Gastrocnemius medialis (tissue), 4 donors: ENCODE results near the gene SYNPR.

Experiments used
- POLR2A ChIP-seq, 2 donors: fragments of 450-650 bp; IDR thresholded peaks; one replicate each; pipeline ENCODE4 v1.6.1; 2017; ENCODE audit warnings: antibody characterized with exemption in 2 of 2, mild to moderate bottlenecking in 2 of 2, moderate library complexity in 2 of 2
- TF ChIP-seq, protein P1 (sequence below), 5 experiments: fragments of 450-650 bp in 3 of 5; fragments of 200-600 bp in 2 of 5; sonication (generic) in 2 of 5; IDR thresholded peaks in 4 of 5; conservative IDR thresholded peaks in 1 of 5; 1 replicate in 4 of 5; 2 replicates in 1 of 5; pipeline ENCODE4 v1.5.1; 2016 to 2019; ENCODE audit warnings: antibody characterized with exemption in 5 of 5, mild to moderate bottlenecking in 3 of 5, moderate library complexity in 3 of 5

DNA sequence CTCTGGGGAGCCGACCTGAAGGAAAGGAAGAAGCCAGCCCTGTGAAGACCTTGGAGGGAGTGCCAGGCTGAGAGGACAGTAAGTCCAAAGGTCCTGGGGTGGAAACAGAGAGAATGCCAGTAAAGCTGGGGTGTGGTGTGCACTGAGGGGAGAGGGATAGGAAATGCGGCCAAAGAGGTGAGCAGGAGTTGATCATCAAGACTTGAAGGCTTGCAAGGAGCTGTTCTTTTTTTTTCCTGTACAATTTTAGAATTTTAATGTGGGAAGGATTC lies 73.8 kb downstream of the SYNPR start:
- TF ChIP-seq, protein P1, sequence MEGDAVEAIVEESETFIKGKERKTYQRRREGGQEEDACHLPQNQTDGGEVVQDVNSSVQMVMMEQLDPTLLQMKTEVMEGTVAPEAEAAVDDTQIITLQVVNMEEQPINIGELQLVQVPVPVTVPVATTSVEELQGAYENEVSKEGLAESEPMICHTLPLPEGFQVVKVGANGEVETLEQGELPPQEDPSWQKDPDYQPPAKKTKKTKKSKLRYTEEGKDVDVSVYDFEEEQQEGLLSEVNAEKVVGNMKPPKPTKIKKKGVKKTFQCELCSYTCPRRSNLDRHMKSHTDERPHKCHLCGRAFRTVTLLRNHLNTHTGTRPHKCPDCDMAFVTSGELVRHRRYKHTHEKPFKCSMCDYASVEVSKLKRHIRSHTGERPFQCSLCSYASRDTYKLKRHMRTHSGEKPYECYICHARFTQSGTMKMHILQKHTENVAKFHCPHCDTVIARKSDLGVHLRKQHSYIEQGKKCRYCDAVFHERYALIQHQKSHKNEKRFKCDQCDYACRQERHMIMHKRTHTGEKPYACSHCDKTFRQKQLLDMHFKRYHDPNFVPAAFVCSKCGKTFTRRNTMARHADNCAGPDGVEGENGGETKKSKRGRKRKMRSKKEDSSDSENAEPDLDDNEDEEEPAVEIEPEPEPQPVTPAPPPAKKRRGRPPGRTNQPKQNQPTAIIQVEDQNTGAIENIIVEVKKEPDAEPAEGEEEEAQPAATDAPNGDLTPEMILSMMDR (IDR thresholded peaks at IDR 0.05 in 4 of 5, conservative IDR thresholded peaks at IDR 0.05 in 1 of 5) = no peak
- no peak for TF ChIP-seq POLR2A (IDR thresholded peaks at IDR 0.05)
